ENCODE results near the gene ROR2. TPM values are rescaled to one million over a fixed set of nuclear protein-coding genes. Genes with fewer than 3 reads are reported as not detected.

The ROR2 gene
- total RNA-seq, 1 experiment from 2014 or later = 2.7 TPM

DNA sequence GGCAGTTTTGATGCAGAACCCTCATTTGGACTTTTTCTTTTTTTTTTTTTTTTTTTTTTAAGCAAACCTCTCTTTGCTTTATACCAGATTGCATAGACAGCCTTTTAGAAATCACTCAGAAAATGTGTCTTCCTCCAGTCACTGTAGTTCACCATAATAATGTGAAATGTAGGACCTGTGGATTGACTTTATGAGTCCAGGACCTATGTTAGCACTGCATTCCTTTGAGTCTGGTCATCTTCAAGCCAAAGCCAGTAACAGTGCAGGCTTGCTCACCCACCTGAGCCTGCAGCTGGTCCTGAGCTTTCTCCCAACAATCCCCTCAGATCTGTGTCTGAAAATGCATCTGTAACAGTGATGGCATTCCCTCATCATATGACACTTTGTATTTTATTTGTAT lies 415.7 kb downstream of the ROR2 start:
- H2AFZ ChIP-seq (ENCODE audit: low read length) = no peak overlapping the region
- H4K8ac ChIP-seq (replicated peaks; ENCODE audit: insufficient read length, low read depth, low read length) = no peak overlapping the region
- H2AK5ac ChIP-seq (ENCODE audit: insufficient read length, low read length) = no peak overlapping the region
- H3K23ac ChIP-seq (ENCODE audit: insufficient read length, low read depth, low read length) = no peak overlapping the region
- no peaks in the 10 kb centered on the region for H3K4me1 ChIP-seq (ENCODE audit: insufficient read depth, low read length)
- no peak overlapping the region for H3K4me2 ChIP-seq (ENCODE audit: insufficient read depth, insufficient read length, low read length)
- no peaks in the 10 kb centered on the region for H4K20me1 ChIP-seq (ENCODE audit: control insufficient read depth, insufficient read depth, insufficient read length)
- no peaks in the 10 kb centered on the region for H3K23me2 ChIP-seq (ENCODE audit: insufficient read length, low read depth, low read length, poor library complexity, severe bottlenecking)
- H3K79me1 ChIP-seq (ENCODE audit: insufficient read depth, low read depth, low read length, poor library complexity, severe bottlenecking) = no peaks in the 10 kb centered on the region
- no peak overlapping the region for H2BK120ac ChIP-seq (ENCODE audit: low read depth, low read length, poor library complexity, severe bottlenecking)
- TF ChIP-seq CTCF (conservative IDR thresholded peaks at IDR 0.05) = no peak
- H3T11ph ChIP-seq (ENCODE audit: low read length) = no peak overlapping the region
- H4K91ac ChIP-seq (ENCODE audit: insufficient read length, low read depth, low read length) = no peak overlapping the region
- no peak overlapping the region for H3K9ac ChIP-seq (ENCODE audit: extremely low read depth, insufficient read length, low read length)
- no peak overlapping the region for H2BK5ac ChIP-seq (ENCODE audit: insufficient read length, low read length)
- H2BK20ac ChIP-seq (ENCODE audit: low read depth, low read length, poor library complexity, severe bottlenecking) = no peak overlapping the region
- no peak overlapping the region for H4K5ac ChIP-seq (ENCODE audit: insufficient read length, low read depth, low read length)
- DNase-seq = no peak
- H3K27ac Mint-ChIP-seq = no peak overlapping the region; a peak in 1 of 7 replicates
- no peaks in the 10 kb centered on the region for H3K9me3 Mint-ChIP-seq
- H3K27me3 Mint-ChIP-seq (ENCODE audit: low read depth) = no peaks in the 10 kb centered on the region
- H2BK15ac ChIP-seq (ENCODE audit: low read depth, low read length) = no peak overlapping the region
- no peaks in the 10 kb centered on the region for H3K9me3 ChIP-seq (ENCODE audit: control insufficient read depth, low read depth, low read length)
- peaks cover 20 to 25% of the 10 kb centered on the region in 2 experiments for H3K4me1 Mint-ChIP-seq
- no peak overlapping the region for H3K4ac ChIP-seq (ENCODE audit: low read depth, low read length)
- H3K27ac ChIP-seq (ENCODE audit: insufficient read length, low read depth, low read length) = no peak overlapping the region
- no peak overlapping the region for H3K14ac ChIP-seq (ENCODE audit: insufficient read depth, low read length)
- no peaks in the 10 kb centered on the region for H3K36me3 Mint-ChIP-seq (ENCODE audit: insufficient read depth in 1 of 3, low read depth in 3 of 3)
- H2BK12ac ChIP-seq (ENCODE audit: insufficient read length, low read depth, low read length) = no peak overlapping the region
- no peaks in the 10 kb centered on the region for H3K27me3 ChIP-seq (ENCODE audit: insufficient read depth, low read length)
- no peak overlapping the region for H3K4me3 Mint-ChIP-seq
- no peak overlapping the region for H3K56ac ChIP-seq (ENCODE audit: insufficient read length, low read depth, low read length)
- no peak overlapping the region for H3K18ac ChIP-seq (ENCODE audit: insufficient read length, low read depth, low read length)
- no peaks in the 10 kb centered on the region for H3K79me2 ChIP-seq (ENCODE audit: insufficient read depth, low read length)
